HG02885 (cell line): ENCODE measurements around the gene VPS13D.

ENCODE experiments used
- ATAC-seq: cut with Tn5 transposase; IDR thresholded peaks from one replicate; pipeline ENCODE4 v1.9.1; 2021; ENCODE audit warnings: mild to moderate bottlenecking; ENCODE audit not compliant: unreplicated experiment, poor library complexity

The VPS13D gene

GRCh38 chr1:12279728-12280464 lies 50.1 kb downstream of the VPS13D start:
- ATAC-seq = no peak

GRCh38 chr1:12282142-12282541 lies 52.3 kb downstream of the VPS13D start:
- no peak for ATAC-seq

- ATAC-seq = no peak
These were observed 54.7 kb downstream of the VPS13D start for GRCh38 chr1:12284486-12284885.

GRCh38 chr1:12285496-12286143 lies 55.8 kb downstream of the VPS13D start:
- ATAC-seq = no peak

GRCh38 chr1:12287869-12288268 lies 58.0 kb downstream of the VPS13D start:
- no peak for ATAC-seq

- ATAC-seq = no peak
These were observed 61.0 kb downstream of the VPS13D start for GRCh38 chr1:12290828-12291227.

- no peak for ATAC-seq
These were observed 63.6 kb downstream of the VPS13D start for GRCh38 chr1:12293416-12293815.

- ATAC-seq = no peak
These were observed 64.2 kb downstream of the VPS13D start for GRCh38 chr1:12294076-12294475.

GRCh38 chr1:12296016-12296415 lies 66.2 kb downstream of the VPS13D start:
- no peak for ATAC-seq

GRCh38 chr1:12296623-12297022 lies 66.8 kb downstream of the VPS13D start:
- peak; percentile 52 for ATAC-seq

GRCh38 chr1:12300706-12301105 lies 70.9 kb downstream of the VPS13D start:
- no peak for ATAC-seq

GRCh38 chr1:12301518-12302237 lies 71.8 kb downstream of the VPS13D start:
- no peak for ATAC-seq

- ATAC-seq = no peak
These were observed 73.1 kb downstream of the VPS13D start for GRCh38 chr1:12302798-12303447.

- no peak for ATAC-seq
These were observed 75.5 kb downstream of the VPS13D start for GRCh38 chr1:12305377-12305776.

GRCh38 chr1:12309783-12310742 lies 80.2 kb downstream of the VPS13D start:
- ATAC-seq = no peak

- no peak for ATAC-seq
These were observed 84.6 kb downstream of the VPS13D start for GRCh38 chr1:12314333-12314903.

- no peak for ATAC-seq
These were observed 85.3 kb downstream of the VPS13D start for GRCh38 chr1:12315146-12315545.

- ATAC-seq = no peak
These were observed 86.5 kb downstream of the VPS13D start for GRCh38 chr1:12316331-12316730.

- no peak for ATAC-seq
These were observed 90.7 kb downstream of the VPS13D start for GRCh38 chr1:12320486-12320885.
